ENCODE results near the gene CELF4. TPM values are rescaled to one million over a fixed set of nuclear protein-coding genes. Genes with fewer than 3 reads are reported as not detected.

The CELF4 gene
- total and polyA plus RNA-seq, 2 donors (not counting 1 experiment from before 2014, with no cell fraction given): 0.17 TPM; not detected in 1

GRCh38 chr18:37297106-37297505 is 268.5 kb downstream of the CELF4 start:
- Histone ChIP-seq H3K4me3 (replicated peaks in 1 of 4; ENCODE audit: control extremely low read depth in 1 of 4, insufficient read depth in 1 of 4, low read depth in 3 of 4, low read length in 4 of 4) (no peak overlapping the region), H4K20me1 (ENCODE audit: control insufficient read depth, extremely low read depth, insufficient read depth, low read length) (no peaks in the 10 kb centered on the region), H3K27me3 (ENCODE audit: control insufficient read depth, insufficient read depth, low read length) (no peaks in the 10 kb centered on the region), H3K4me2 (ENCODE audit: extremely low read depth, insufficient read depth, low read length) (no peak overlapping the region), H3K4me1 (ENCODE audit: control insufficient read depth, extremely low read depth, insufficient read depth, low read length) (peaks cover 7% of the 10 kb centered on the region), H2AFZ (ENCODE audit: low read length) (no peak overlapping the region), H3K27ac (ENCODE audit: insufficient read depth, low read length) (no peak overlapping the region), H3K36me3 (ENCODE audit: control insufficient read depth, insufficient read depth, low read length) (no peaks in the 10 kb centered on the region), H3K79me2 (ENCODE audit: control insufficient read depth, insufficient read depth, low read length) (no peaks in the 10 kb centered on the region), H3K9me3 (ENCODE audit: control insufficient read depth, insufficient read depth, low read depth, low read length) (no peaks in the 10 kb centered on the region), H3K9ac (ENCODE audit: insufficient read depth, low read length) (no peak overlapping the region)
- TF ChIP-seq EZH2 (IDR thresholded peaks at IDR 0.05; ENCODE audit: low read length, missing control alignments): no peak
- TF ChIP-seq, protein P1, sequence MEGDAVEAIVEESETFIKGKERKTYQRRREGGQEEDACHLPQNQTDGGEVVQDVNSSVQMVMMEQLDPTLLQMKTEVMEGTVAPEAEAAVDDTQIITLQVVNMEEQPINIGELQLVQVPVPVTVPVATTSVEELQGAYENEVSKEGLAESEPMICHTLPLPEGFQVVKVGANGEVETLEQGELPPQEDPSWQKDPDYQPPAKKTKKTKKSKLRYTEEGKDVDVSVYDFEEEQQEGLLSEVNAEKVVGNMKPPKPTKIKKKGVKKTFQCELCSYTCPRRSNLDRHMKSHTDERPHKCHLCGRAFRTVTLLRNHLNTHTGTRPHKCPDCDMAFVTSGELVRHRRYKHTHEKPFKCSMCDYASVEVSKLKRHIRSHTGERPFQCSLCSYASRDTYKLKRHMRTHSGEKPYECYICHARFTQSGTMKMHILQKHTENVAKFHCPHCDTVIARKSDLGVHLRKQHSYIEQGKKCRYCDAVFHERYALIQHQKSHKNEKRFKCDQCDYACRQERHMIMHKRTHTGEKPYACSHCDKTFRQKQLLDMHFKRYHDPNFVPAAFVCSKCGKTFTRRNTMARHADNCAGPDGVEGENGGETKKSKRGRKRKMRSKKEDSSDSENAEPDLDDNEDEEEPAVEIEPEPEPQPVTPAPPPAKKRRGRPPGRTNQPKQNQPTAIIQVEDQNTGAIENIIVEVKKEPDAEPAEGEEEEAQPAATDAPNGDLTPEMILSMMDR (conservative IDR thresholded peaks at IDR 0.05 in 1 of 2, IDR thresholded peaks at IDR 0.05 in 1 of 2; ENCODE audit: low read depth in 1 of 2, low read length in 2 of 2): no peak
- no peak for DNase-seq (ENCODE audit: low read depth in 2 of 2)

GRCh38 chr18:37294951-37295350 is 270.6 kb downstream of the CELF4 start:
- H3K9ac ChIP-seq (ENCODE audit: insufficient read depth, low read length): no peak overlapping the region
- TF ChIP-seq EZH2 (IDR thresholded peaks at IDR 0.05; ENCODE audit: low read length, missing control alignments): no peak
- TF ChIP-seq, protein P1 (conservative IDR thresholded peaks at IDR 0.05 in 1 of 2, IDR thresholded peaks at IDR 0.05 in 1 of 2; ENCODE audit: low read depth in 1 of 2, low read length in 2 of 2): peak in 1 of 2 donors; percentile 29

DNA sequence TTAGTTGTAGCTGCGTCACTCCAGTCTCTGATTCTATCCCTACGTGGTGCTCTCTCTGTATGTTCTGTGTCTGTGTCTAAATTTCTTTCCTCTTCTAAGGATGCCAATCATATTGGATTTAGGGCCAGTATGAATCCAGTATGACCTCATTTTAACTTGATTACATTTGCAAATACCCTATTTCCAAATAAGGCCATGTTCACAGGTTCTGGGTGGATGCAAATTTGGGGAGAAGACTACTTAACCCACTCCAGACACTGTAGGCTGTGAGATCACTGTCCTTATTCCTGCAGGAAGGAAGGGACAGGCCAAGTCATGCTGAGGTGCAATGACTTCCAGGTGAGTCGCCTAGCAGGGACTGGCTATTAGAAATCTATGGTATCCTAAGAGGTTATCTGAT is 272.2 kb downstream of the CELF4 start:
- TF ChIP-seq, protein P1 (conservative IDR thresholded peaks at IDR 0.05 in 1 of 2, IDR thresholded peaks at IDR 0.05 in 1 of 2; ENCODE audit: low read depth in 1 of 2, low read length in 2 of 2): no peak
- TF ChIP-seq EZH2 (IDR thresholded peaks at IDR 0.05; ENCODE audit: low read length, missing control alignments): no peak
- no peaks in the 10 kb centered on the region for H3K79me2 ChIP-seq (ENCODE audit: control insufficient read depth, insufficient read depth, low read length)
- no peaks in the 10 kb centered on the region for H4K20me1 ChIP-seq (ENCODE audit: control insufficient read depth, extremely low read depth, insufficient read depth, low read length)

More at GRCh38 chr18:37294951-37295350, 270.6 kb downstream of the CELF4 start:
- no peak overlapping the region for H3K4me2 ChIP-seq (ENCODE audit: extremely low read depth, insufficient read depth, low read length)
- H3K9me3 ChIP-seq (ENCODE audit: control insufficient read depth, insufficient read depth, low read depth, low read length): no peaks in the 10 kb centered on the region
- no peak overlapping the region for H2AFZ ChIP-seq (ENCODE audit: low read length)
- peaks cover 7% of the 10 kb centered on the region for H3K4me1 ChIP-seq (ENCODE audit: control insufficient read depth, extremely low read depth, insufficient read depth, low read length)
- DNase-seq (ENCODE audit: low read depth in 2 of 2): no peak
- no peak overlapping the region for H3K4me3 ChIP-seq (replicated peaks in 1 of 4; ENCODE audit: control extremely low read depth in 1 of 4, insufficient read depth in 1 of 4, low read depth in 3 of 4, low read length in 4 of 4)
- H3K79me2 ChIP-seq (ENCODE audit: control insufficient read depth, insufficient read depth, low read length): no peaks in the 10 kb centered on the region
- H3K27me3 ChIP-seq (ENCODE audit: control insufficient read depth, insufficient read depth, low read length): no peaks in the 10 kb centered on the region
- no peaks in the 10 kb centered on the region for H3K36me3 ChIP-seq (ENCODE audit: control insufficient read depth, insufficient read depth, low read length)
- no peak overlapping the region for H3K27ac ChIP-seq (ENCODE audit: insufficient read depth, low read length)
- H4K20me1 ChIP-seq (ENCODE audit: control insufficient read depth, extremely low read depth, insufficient read depth, low read length): no peaks in the 10 kb centered on the region

More for the DNA sequence above, 272.2 kb downstream of the CELF4 start:
- H2AFZ ChIP-seq (ENCODE audit: low read length): no peak overlapping the region
- no peak overlapping the region for H3K27ac ChIP-seq (ENCODE audit: insufficient read depth, low read length)
- no peak overlapping the region for H3K4me2 ChIP-seq (ENCODE audit: extremely low read depth, insufficient read depth, low read length)
- no peaks in the 10 kb centered on the region for H3K4me1 ChIP-seq (ENCODE audit: control insufficient read depth, extremely low read depth, insufficient read depth, low read length)
- no peak for DNase-seq (ENCODE audit: low read depth in 2 of 2)
- H3K9ac ChIP-seq (ENCODE audit: insufficient read depth, low read length): no peak overlapping the region
- H3K36me3 ChIP-seq (ENCODE audit: control insufficient read depth, insufficient read depth, low read length): no peaks in the 10 kb centered on the region
- H3K4me3 ChIP-seq (replicated peaks in 1 of 4; ENCODE audit: control extremely low read depth in 1 of 4, insufficient read depth in 1 of 4, low read depth in 3 of 4, low read length in 4 of 4): no peak overlapping the region
- no peaks in the 10 kb centered on the region for H3K9me3 ChIP-seq (ENCODE audit: control insufficient read depth, insufficient read depth, low read depth, low read length)
- H3K27me3 ChIP-seq (ENCODE audit: control insufficient read depth, insufficient read depth, low read length): no peaks in the 10 kb centered on the region
